HEK293T (cell line): Measurements from ENCODE around the gene ADGRG1.

ENCODE experiments used
- CTCF ChIA-PET: fragments of 350-600 bp; formaldehyde crosslinking; extraction: SDS; loops from one replicate; lab custom pipeline; 2021; ENCODE audit warnings: antibody characterized with exemption, inconsistent platforms; lab: Yijun Ruan, JAX
- POLR2A ChIA-PET: fragments of 350-600 bp; formaldehyde crosslinking; extraction: SDS; loops from one replicate; lab custom pipeline; 2020; ENCODE audit warnings: antibody characterized with exemption, inconsistent platforms; lab: Yijun Ruan, JAX
- DNase-seq: peaks from one replicate; pipeline ENCODE4 v3.0.0; 2012; ENCODE audit warnings: mixed read lengths; ENCODE audit errors: extremely low spot score
- ARNT ChIP-seq: fragments of 450-650 bp; IDR thresholded peaks from 2 replicates; pipeline ENCODE4 v1.6.1; 2017; ENCODE audit warnings: mild to moderate bottlenecking
- BHLHE40 ChIP-seq: fragments of 450-650 bp; IDR thresholded peaks from 2 replicates; pipeline ENCODE4 v1.6.1; 2016; ENCODE audit warnings: mild to moderate bottlenecking, moderate library complexity, borderline replicate concordance
- CTBP1 ChIP-seq: fragments of 450-650 bp; IDR thresholded peaks from 2 replicates; pipeline ENCODE4 v1.6.1; 2016; ENCODE audit warnings: borderline replicate concordance
- ELF4 ChIP-seq: fragments of 450-650 bp; IDR thresholded peaks from 2 replicates; pipeline ENCODE4 v1.6.1; 2017; ENCODE audit warnings: antibody characterized with exemption
- FOXA1 ChIP-seq: fragments of 450-650 bp; IDR thresholded peaks from 2 replicates; pipeline ENCODE4 v1.6.1; 2016; ENCODE audit warnings: mild to moderate bottlenecking
- FOXK2 ChIP-seq: fragments of 450-650 bp; IDR thresholded peaks from 2 replicates; pipeline ENCODE4 v1.6.1; 2016; ENCODE audit warnings: mild to moderate bottlenecking
- FOXM1 ChIP-seq: fragments of 450-650 bp; IDR thresholded peaks from 2 replicates; pipeline ENCODE4 v1.6.1; 2017; ENCODE audit warnings: mild to moderate bottlenecking, borderline replicate concordance
- HDGF ChIP-seq: fragments of 450-650 bp; IDR thresholded peaks from 2 replicates; pipeline ENCODE4 v1.6.1; 2017; ENCODE audit warnings: antibody characterized with exemption, borderline replicate concordance
- L3MBTL2 ChIP-seq: fragments of 450-650 bp; conservative IDR thresholded peaks from 2 replicates; pipeline ENCODE4 v1.6.1; 2016; ENCODE audit warnings: mild to moderate bottlenecking
- LEF1 ChIP-seq: fragments of 450-650 bp; IDR thresholded peaks from 2 replicates; pipeline ENCODE4 v1.6.1; 2017; ENCODE audit warnings: mild to moderate bottlenecking, borderline replicate concordance
- NFRKB ChIP-seq: fragments of 450-650 bp; IDR thresholded peaks from 2 replicates; pipeline ENCODE4 v1.6.1; 2016; ENCODE audit warnings: mild to moderate bottlenecking, moderate library complexity
- SP1 ChIP-seq: fragments of 450-650 bp; IDR thresholded peaks from 2 replicates; pipeline ENCODE4 v1.6.1; 2017
- SUZ12 ChIP-seq: fragments of 450-650 bp; IDR thresholded peaks from 2 replicates; pipeline ENCODE4 v1.6.1; 2016; ENCODE audit warnings: mild to moderate bottlenecking
- TARDBP ChIP-seq: fragments of 450-650 bp; IDR thresholded peaks from 2 replicates; pipeline ENCODE4 v1.6.1; 2016
- ZNF384 ChIP-seq: fragments of 450-650 bp; IDR thresholded peaks from 2 replicates; pipeline ENCODE4 v1.6.1; 2016
- TF ChIP-seq, protein P1 (sequence below): fragments of 450-650 bp; IDR thresholded peaks from 2 replicates; pipeline ENCODE4 v1.6.1; 2016

ADGRG1 gene

GRCh38 chr16:57608462-57609113 lies 19.8 kb upstream of the ADGRG1 start:
- no peak for DNase-seq
- ChIA-PET CTCF (interaction anchor here (1.9 to 2.7 kb wide), 2 partner anchors 9 to 18 kb away, joined by 7 to 8 read pairs; no protein-coding TSS in a partner anchor), POLR2A (no interaction called here)
- no peak for TF ChIP-seq TARDBP
- no peak for TF ChIP-seq SP1
- TF ChIP-seq NFRKB, result no peak
- no peak for TF ChIP-seq HDGF
- no peak for TF ChIP-seq FOXA1
- TF ChIP-seq, protein P1, sequence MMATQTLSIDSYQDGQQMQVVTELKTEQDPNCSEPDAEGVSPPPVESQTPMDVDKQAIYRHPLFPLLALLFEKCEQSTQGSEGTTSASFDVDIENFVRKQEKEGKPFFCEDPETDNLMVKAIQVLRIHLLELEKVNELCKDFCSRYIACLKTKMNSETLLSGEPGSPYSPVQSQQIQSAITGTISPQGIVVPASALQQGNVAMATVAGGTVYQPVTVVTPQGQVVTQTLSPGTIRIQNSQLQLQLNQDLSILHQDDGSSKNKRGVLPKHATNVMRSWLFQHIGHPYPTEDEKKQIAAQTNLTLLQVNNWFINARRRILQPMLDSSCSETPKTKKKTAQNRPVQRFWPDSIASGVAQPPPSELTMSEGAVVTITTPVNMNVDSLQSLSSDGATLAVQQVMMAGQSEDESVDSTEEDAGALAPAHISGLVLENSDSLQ, result no peak
- TF ChIP-seq BHLHE40, result no peak
- no peak for TF ChIP-seq CTBP1
- TF ChIP-seq FOXK2, result no peak

GRCh38 chr16:57609541-57610401 lies 18.7 kb upstream of the ADGRG1 start:
- no peak for TF ChIP-seq NFRKB
- TF ChIP-seq FOXA1, result no peak
- TF ChIP-seq ELF4, result no peak
- no peak for TF ChIP-seq LEF1
- DNase-seq, result no peak
- ChIA-PET POLR2A (no interaction called here), CTCF (interaction anchor here (0.6 to 2.7 kb wide), 5 partner anchors 10 to 443 kb away, joined by 3 to 8 read pairs (median 4); no protein-coding TSS in a partner anchor)

DNA sequence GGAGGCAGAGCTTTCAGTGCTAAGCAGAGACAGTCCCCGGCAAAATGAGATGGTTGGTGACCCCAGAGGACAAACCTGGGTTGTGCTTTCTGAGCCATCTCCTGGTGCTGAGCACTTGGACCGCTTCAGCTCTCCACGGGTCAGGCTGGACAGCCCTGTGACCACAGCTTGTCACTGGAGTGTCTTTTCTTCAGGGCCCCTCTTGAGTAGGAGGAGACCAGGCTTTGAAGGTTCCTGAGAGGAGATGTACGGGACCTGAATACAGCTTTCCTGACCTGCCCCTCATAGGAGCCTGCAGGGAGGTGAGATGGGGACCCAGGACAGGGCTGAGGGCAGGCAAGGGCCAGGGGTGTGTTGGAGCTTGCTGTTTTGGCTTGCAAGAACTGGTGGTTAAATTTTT lies 17.8 kb upstream of the ADGRG1 start:
- no peak for DNase-seq
- CTCF ChIA-PET, result interaction anchor here (0.9 to 2.7 kb wide), 3 partner anchors 11 to 39 kb away, joined by 3 to 8 read pairs (median 4); no protein-coding TSS in a partner anchor
- POLR2A ChIA-PET, result no interaction called here
- TF ChIP-seq ARNT (no peak), FOXA1 (no peak), CTBP1 (no peak), ZNF384 (no peak)

DNA sequence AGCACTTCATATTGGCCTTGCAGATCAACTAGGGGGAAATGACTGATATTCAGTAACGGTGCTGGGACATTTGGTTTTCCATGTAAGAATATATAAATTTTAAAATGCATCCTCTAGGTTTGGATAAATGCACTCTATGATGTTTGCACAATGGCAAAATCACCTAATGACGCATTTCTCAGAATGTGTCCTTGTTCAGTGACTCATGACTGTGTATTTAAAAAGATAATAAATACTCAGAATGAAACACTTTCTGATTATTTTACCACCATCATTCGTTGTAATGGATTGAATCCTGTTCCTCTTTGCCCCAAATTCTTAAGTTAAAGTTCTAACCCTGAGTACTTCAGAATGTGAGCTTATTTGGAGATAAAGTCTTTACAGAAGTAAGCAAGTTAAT lies 17.2 kb upstream of the ADGRG1 start:
- DNase-seq, result no peak
- POLR2A ChIA-PET, result no interaction called here
- TF ChIP-seq TARDBP (no peak), HDGF (no peak), NFRKB (no peak), BHLHE40 (no peak), L3MBTL2 (no peak), CTBP1 (no peak), LEF1 (no peak), FOXA1 (no peak), ZNF384 (no peak), FOXM1 (no peak), ELF4 (no peak), FOXK2 (no peak), ARNT (no peak), SP1 (no peak), SUZ12 (no peak)
- TF ChIP-seq, protein P1, result no peak
- CTCF ChIA-PET, result interaction anchor here (0.9 to 2.7 kb wide), 2 partner anchors 11 to 20 kb away, joined by 4 to 8 read pairs; no protein-coding TSS in a partner anchor

DNA sequence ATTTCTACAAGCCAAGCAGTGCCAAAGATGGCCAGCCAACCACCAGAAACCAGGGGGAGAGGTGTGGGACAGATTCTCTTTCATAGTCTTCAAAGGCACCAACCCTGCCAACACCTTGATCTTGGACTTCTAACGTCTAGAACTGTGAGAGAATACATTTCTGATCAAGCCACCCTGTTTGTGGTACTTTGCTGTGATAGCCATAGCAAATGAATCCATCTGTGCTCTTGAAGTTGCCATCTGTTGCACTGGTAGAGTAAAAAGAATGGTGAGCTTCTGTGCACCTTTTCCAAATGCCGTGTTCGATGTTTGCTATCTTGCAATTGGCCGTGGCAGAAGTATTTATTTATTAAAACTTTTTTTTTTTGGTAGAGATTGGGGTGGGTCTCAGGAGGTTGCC lies 16.7 kb upstream of the ADGRG1 start:
- POLR2A ChIA-PET, result no interaction called here
- TF ChIP-seq SP1, result no peak
- TF ChIP-seq CTBP1, result no peak
- no peak for TF ChIP-seq HDGF
- CTCF ChIA-PET, result no interaction called here
- no peak for DNase-seq

DNA sequence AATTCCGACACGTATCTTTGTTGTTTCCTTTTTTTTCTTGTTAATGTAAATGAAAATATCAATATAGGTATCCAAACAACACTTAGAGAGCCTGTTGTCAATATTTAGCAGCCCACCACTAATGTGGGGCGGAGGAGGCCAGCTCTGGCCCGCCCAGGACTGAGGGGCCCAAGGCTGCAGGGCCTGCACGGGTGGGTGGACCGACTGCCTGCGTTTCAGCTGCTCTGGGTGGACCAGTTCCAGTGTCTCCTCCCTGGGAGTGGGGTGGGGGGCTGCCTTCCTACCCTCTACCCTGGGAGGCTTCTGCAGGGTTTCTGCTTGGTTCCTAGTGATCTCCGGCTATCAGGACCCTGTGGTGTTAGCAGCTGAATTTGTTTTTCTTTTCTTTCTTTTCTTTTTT lies 15.9 kb upstream of the ADGRG1 start:
- TF ChIP-seq ELF4 (no peak), FOXM1 (no peak), SP1 (no peak), SUZ12 (no peak), BHLHE40 (no peak), ARNT (no peak)
- POLR2A ChIA-PET, result no interaction called here
- CTCF ChIA-PET, result no interaction called here
- no peak for DNase-seq

GRCh38 chr16:57613514-57613913 lies 14.9 kb upstream of the ADGRG1 start:
- ChIA-PET CTCF (no interaction called here), POLR2A (no interaction called here)
- no peak for DNase-seq
- TF ChIP-seq ZNF384, result no peak
- TF ChIP-seq FOXK2, result no peak
- no peak for TF ChIP-seq LEF1
- TF ChIP-seq FOXA1, result no peak
- TF ChIP-seq FOXM1, result no peak
- TF ChIP-seq CTBP1, result no peak
- TF ChIP-seq ARNT, result no peak
- TF ChIP-seq ELF4, result no peak
- TF ChIP-seq L3MBTL2, result no peak
- TF ChIP-seq SUZ12, result no peak
- TF ChIP-seq NFRKB, result no peak
- TF ChIP-seq, protein P1, result no peak
